ENCODE data around the gene RMDN2.

DNA sequence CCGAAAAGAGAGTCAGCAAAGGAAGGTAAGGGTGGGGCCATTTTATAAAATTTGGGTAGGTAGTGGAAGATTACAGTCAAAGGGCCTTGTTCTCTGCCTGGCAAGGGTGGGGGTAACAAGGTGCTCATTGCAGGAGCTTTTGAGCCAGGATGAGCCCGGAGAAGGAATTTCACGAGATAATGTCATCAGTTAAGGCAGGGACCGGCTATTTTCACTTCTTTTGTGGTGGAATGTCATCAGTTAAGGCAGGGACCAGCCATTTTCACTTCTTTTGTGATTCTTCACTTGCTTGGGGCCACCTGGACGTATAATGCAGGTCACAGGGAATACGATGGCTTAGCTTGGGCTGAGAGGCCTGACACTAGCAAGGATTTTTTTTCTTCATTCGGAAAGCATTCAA is 92.7 kb downstream of the RMDN2 start:
- TF ChIP-seq EZH2 (IDR thresholded peaks at IDR 0.05; ENCODE audit: low read length) (no peak), CTCF (optimal IDR thresholded peaks at IDR 0.05 in 1 of 3, IDR thresholded peaks at IDR 0.05 in 1 of 3, conservative IDR thresholded peaks at IDR 0.05 in 1 of 3; ENCODE audit: extremely low read depth in 1 of 3, insufficient read depth in 2 of 3, low read length in 3 of 3) (no peak)

All from keratinocyte (primary cell).